ENCODE results near the gene ORMDL3. TPM values are rescaled to one million over a fixed set of nuclear protein-coding genes. Genes with fewer than 3 reads are reported as not detected.
"Not testable (repeated sequence)": the region's sequence is repeated elsewhere in the genome, so short reads cannot be mapped to it uniquely, and the experiment has no call there.

ORMDL3 gene
- polyA plus RNA-seq, 4 donors = 84.0 to 115 (median 96.1) TPM

DNA sequence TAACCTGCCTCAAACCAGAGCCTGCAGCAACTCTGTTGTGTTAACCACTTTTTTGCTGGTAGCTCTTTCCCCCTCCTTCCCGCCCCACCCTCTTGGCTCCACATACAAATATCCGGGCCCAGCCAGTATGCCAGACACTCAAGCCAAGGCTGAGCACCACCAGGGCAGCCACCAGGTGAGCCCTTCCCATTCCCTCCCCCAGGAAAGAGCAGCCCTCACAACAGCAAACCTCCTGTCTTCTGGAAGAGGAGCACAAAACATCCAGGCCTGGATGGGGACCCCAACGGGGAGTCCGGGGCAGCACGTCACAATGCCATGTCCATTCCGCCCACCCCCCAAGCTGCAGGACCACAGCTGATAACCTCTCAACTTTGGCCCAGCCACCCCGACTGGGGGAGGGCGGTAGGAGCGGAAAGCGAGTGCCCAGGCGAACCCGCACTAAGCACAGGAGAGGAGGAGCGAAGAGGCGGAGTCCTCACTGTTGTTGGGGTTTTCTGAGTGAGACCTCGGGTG, 757 bp downstream of the ORMDL3 start:
- no peak for DNase-seq (ENCODE audit: low read depth in 4 of 4, low spot score in 2 of 4)

DNA sequence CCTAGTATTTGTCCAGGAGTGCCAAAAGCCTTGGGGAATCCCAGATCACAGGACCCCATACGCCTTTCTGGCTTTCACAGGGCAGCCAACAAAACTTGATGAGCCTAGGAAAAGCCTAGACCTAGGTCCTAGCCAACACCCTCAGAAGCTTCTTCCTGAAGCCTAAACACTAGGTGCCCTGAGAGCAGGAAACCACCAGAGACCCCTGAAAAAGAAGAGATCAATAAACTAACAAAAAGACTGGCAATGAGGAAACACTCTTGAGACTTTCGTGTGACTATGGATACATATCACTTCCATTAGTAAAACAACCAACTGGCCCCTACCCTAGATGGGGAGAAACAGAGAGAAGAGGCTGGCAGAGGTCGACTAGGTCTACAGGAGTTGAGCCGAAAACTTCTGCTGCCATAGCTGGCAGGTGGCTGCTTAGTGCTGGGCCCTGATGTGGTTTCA, 1.2 kb downstream of the ORMDL3 start:
- no peak for DNase-seq (ENCODE audit: low read depth in 4 of 4, low spot score in 2 of 4)

DNA sequence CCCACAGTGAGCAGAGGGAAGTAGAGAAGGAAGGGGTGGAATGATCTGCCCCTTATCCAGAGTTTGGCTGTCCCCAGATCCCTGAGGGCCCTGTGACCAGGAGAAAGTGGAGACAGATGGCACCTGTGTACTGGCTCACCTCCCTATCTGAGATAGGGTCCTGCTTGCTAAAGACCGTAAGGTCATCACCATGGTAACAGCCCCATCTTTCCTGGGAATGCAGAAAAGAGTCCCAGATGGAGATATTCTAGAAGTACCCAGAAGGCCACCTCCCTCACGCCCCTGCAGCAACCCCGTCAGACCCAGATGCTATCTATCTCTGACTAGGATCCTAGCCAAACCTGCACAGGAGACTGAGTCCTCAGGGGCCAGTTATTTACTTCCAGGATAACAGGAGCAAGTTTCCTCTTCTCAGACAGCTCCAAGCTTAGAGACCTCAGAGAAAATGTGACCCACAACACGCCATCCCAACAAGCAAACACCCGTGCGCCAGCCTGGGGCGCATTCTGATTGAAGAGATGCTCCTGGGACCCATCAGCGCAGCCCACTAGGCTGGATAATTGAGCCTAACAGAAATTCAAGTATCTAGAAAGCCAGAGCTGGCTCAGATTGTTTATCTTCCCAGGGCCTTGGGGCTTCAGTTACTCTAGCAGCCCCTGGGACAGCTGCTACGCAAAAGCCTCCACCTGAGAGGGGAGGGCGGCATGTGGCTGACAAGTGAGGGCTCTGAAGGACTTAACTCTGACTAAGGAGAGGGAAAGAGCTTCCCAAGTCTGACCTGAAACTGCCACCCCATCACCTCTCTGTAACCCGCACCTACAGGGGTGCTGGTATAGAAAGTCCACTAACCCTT, 1.9 kb downstream of the ORMDL3 start:
- DNase-seq (ENCODE audit: low read depth in 4 of 4, low spot score in 2 of 4) = no peak

DNA sequence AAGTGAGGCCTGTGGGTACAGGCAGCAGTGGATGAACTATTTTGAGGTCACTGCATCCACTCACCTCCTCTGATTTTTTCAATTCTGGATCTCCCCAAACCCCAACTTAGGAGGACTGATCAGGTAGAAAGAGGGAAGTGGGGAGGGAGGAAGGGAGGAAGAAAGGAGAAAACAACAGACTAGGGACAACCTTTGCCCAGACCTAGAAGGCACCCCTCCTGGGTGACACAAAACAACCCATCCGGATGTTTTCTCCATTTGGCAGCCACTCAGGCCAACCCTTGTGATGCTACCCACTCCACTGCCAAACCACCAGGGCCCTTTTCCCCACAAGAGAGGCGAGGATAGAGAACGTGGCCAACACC, 2.7 kb downstream of the ORMDL3 start:
- no peak for DNase-seq (ENCODE audit: low read depth in 4 of 4, low spot score in 2 of 4)

DNA sequence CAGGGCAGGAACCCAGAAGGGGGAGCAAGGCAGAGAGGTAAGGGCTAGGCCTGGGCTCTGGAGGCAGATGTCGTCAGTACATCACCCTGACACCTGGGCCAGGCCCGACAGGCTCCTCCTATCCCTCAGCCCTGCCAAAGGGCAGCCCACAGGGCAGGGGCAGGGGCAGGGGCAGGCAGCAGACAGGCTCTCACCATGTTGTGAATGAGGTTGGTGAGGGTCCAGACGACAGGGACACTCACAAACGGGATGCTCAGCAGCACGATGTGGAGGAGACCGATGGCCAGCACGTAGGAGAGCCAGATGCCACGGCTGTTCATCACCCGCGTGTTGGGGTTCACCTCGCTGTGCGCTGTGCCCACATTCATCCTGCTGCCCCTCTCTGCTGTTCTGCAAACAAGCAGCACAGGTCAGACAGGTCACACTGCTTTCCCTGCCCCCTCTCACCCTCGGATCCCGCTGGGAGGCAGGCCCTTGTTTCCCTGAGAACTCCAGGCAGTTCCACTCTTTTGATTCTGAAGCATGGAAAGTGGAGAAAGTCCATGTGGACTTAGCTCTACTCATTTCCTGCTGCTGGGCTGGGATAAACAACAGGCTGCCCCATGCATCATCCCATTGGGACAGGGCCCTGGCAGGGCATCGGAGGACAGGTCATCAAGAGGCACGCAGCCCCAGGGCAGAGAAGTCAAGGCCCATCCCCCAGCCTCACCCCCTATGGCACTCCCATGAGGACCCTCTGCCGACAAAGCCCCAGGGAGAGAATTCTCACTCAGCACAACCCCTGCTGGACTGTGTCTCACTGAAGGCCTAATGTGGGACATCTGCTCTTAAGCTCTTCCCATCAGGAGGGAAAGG, 3.3 kb downstream of the ORMDL3 start:
- DNase-seq (ENCODE audit: low read depth in 4 of 4, low spot score in 2 of 4) = no peak

DNA sequence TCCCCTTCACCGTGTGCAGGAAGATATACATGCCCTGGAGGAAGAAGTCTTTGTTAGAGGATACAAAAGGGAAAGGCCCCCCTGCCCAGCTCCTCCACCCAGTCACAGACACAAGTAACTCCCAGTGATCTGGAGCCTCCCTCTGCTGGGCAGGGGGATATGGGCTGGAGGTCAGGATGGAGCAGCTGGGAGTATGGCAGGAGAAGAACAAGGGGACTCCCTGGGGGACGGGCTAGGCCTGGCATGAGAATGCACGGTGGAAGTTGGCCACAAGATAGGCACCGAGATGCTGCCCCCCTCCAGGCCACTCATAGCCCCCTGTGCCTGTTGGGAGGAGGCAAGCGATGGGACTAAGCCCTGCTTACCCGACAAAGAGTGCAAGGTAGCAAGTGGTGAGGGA, 4.2 kb downstream of the ORMDL3 start:
- DNase-seq (ENCODE audit: low read depth in 4 of 4, low spot score in 2 of 4) = no peak

DNA sequence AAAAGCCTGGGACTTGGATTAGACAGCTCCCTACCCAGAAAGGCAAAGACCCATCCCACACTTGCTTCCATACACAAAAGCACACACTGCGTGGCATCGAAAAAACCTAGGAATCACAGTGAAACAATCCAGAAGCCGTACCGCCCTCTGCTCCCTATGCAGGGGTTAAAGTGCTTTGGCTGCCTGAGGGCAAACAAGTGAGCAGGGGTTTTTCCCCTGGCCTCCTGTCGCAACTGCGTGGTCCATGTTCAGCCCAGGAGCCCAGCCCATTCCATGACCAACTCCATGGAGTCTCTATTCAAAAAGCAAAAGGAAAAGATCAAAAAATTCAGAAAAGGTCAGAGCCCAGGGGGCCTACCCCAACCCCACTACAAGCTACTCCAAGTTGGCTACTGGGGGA, 5.4 kb downstream of the ORMDL3 start:
- no peak for DNase-seq (ENCODE audit: low read depth in 4 of 4, low spot score in 2 of 4)

DNA sequence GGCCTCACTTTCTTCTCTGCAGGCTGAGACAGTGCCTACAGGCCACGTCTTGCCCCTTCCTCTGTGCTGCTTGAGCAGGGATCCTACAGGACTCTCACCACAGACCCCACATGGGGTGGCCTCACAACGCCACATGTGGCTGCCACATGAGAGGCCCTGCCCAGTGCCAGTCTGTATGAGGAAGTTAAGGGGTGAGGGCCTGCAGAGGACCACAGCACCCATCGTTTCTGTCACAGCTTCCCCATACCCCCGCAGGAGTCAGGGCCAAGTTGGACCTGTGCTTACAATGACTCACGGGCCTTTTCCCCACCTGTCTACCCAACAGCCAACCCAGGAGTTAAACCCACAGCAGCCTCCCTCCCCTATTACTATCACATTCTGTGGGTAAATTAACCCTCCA, 6.1 kb downstream of the ORMDL3 start:
- DNase-seq (ENCODE audit: low read depth in 4 of 4, low spot score in 2 of 4) = no peak

DNA sequence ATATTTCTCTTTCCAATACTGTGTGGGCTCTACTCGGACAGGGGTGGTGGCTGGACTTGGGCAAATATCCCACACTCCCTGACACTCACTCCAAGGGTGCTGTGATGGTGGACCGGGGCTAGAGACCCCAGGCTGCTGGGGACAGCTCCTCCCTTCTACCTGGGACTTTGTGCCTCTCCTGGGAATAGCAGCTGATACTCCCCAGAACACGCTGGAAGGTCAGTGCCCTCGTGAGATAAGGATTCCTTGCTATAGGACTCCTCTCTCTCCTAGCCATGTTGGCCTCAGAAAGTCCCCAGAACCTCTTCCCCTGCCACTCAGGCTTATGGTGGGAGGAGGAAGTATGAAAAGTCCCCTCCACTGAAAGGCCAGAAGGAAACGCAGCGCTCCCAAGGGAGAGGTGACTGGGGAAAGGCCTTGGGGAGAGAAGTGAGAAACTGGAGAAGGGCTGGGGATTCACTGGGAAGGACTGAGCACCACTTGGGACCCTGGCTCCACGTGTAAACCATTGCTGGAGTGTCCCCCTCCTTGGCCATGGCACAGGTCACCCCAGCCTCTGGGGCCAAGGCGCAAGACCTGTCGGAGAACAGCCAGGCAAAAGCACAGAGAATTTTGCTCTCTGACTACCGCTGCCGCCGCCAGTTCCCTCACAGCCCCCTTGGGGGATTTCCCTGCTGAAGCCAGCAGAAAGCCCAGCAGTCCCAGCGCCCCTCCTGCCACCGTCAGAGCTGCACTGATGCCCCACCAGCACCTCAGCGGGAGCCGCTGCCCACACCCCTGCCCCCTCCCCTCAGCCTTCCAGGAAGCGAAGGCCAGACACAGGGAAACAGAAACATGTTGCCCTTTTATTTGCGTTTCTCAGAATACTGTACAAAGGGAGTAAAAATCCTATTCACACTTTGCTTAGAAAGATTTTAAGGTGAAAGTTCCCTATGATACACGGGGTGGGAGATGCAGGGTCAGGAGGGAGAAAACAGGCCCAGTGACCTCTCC, 6.9 kb downstream of the ORMDL3 start:
- no peak for DNase-seq (ENCODE audit: low read depth in 4 of 4, low spot score in 2 of 4)

DNA sequence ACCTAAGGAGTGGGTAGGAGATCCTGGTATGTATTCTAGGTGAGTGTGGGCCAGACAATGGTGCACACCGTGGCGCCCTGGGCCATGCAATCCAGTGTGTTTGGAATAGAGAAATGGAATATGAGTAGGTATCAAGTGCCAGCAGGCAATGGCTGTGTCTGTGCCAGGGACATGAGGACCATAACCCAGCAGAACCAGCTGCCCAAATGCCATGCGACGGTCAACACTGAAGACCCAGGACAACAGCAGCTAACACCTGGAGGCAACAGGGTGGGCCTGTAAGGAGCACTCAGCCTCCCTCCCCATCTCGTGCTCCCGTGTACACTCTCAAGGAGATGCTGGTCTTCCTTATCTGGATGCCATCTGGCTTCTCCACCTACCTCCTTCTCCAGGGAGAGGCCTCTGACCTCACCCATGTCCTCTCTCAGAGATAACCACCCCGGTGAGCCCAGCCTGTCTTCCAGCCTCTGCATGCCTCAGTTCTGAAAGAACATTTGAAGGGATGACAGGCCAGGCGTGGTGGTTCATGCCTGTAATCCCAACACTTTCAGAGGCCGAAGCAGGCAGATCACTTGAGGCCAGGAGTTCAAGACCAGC, 8.2 kb downstream of the ORMDL3 start:
- DNase-seq (ENCODE audit: low read depth in 4 of 4, low spot score in 2 of 4) = no peak

DNA sequence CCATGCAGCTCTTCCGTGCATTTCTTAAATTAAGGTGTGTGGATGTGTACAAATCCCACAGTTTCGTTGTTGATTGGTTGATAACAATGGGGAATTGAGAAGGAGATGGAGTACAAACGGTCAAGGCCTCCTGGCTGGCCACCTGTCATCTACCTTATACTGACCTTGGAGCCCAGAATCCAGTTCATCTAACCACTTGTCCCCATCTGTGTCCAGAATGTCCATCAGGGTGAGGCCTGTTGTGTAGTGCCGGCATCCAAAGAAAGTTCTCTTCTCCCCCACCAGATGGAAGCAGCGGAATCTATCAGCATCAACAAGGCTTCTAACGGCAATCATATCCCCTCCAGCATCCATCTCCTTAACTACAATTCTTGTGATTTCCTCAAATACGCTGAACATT, 10.5 kb downstream of the ORMDL3 start:
- DNase-seq (ENCODE audit: low read depth in 4 of 4, low spot score in 2 of 4) = no peak

DNA sequence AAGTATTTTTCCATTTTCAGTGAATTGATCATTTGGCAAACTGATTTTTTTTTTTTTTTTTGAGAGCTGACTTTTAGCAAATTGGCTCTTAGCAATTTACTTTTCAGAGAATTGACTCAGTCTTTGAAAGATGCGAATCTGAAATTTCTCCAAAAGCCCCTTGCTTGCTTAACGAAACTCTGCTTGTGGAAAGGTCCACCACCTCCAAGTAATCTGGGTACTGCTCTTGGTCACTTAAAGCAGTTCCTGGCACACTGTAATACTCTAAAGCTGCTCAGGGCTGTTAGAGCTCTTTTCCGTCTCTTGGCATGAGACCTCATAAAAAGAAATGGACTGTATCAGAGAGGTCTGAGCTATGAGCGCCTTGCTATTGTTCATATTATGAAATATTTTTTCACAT, 11.8 kb downstream of the ORMDL3 start:
- no peak for DNase-seq (ENCODE audit: low read depth in 4 of 4, low spot score in 2 of 4)

DNA sequence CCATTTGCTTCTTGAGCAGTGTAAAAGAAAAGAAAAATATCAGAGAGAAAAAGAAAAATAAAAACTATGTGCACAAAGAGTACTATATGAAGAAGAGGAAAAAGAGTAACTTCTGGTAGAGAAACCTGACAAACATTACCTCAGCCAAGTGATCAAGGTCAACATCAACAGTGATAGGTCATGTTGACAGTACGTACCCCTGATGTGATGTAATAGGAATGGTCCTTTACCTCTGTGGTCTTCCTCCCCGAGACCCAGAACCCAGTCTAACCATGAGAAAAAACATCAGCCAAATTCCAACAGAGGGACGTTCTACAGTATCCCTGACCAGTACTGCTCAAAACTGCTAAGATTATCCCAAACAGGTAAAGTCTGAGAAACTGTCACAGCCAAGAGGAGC, 13.4 kb downstream of the ORMDL3 start:
- no peak for DNase-seq (ENCODE audit: low read depth in 4 of 4, low spot score in 2 of 4)

DNA sequence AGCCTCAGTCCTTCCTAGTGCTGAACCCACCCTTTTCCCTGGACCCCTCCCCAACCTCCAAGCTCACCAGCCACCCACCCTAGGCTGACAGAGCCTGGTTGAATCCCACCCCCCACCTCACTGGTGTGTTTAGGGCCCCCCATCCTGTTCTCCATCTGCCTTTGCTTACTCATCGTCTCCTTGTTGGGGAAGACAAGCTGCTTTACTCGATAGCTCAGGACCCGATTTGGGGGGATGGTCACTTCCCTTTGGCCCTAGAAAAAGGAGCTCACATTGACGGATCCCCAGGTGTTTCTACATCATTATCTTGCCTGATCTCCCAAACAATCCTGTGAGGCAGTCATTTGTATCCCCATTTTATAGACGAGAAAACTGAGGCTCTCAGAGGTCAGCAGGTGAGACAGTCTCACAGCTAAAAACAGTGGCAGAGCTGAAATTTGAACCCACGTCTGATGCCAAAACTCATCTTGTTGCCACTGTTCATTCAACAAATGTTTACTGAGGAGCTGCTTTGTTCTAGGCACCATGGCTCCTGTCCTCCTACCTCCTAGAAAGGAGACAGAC, 18.5 kb downstream of the ORMDL3 start:
- DNase-seq (ENCODE audit: low read depth in 4 of 4, low spot score in 2 of 4) = no peak

DNA sequence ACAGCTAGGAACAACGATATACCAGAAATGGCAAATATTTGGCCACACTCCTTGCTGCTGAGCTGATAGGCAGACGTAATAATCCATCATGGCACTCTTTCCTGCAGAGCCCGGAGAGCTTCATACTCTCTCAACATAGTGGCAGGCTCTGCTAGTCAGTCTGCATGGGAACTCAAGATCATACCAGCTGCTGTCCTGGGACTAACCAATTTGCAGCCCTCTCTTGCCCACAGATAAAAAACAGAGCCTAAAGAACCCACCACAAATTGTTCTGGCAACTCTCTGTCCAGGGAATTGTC, 22.5 kb downstream of the ORMDL3 start:
- no peak for DNase-seq (ENCODE audit: low read depth in 4 of 4, low spot score in 2 of 4)

DNA sequence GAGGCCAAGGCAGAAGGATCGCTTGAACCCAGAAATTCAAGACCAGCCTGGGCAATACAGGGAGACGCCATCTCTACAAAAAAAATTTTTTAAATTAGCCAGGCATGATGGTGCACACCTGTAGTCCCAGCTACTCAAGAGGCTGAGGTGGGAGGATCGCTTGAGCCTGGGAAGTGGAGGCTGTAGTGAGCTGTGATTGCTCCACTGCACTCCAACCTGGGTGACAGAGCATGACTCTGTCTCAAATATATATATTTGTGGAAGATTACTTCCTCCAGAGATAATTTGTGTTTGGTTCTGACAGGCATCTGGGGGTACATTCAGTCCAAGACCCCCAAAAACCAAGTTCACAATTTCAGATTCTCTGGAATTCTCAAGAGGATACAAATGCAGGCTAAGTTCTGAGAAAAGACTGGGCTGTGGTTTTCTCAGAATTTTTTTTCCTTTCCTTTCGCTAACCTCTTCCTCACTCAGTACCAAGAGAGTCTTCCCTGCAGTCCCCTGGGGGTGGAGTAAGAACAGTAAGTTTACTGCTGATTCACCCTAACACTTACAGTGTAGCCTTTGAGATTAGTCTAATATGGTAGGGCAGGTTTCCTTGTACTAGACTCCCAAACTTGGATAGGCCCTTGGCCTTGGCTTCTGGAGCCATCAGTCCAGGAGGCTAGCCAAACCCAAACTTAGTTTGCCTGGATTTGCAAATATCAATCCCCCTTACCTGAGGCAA, 24.1 kb downstream of the ORMDL3 start:
- no peak for DNase-seq (ENCODE audit: low read depth in 4 of 4, low spot score in 2 of 4)

DNA sequence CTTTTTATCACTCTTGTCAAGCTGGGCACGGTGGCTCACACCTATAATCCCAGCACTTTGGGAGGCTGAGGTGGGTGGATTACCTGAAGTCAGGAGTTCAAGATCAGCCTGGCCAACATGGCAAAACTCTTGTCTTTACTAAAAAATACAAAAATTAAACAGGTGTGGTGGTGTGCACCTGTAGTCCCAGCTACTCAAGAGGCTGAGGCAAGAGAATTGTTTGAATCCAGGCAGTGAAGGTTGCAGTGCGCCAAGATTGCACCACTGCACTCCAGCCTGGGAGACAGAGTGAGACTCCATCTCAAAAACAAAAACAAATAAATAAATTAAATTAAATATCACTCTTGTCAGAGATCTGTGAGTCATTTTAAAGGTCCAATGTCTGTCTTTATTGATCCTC, 25.4 kb downstream of the ORMDL3 start:
- not testable (repeated sequence) for DNase-seq (ENCODE audit: low read depth in 4 of 4, low spot score in 2 of 4)

DNA sequence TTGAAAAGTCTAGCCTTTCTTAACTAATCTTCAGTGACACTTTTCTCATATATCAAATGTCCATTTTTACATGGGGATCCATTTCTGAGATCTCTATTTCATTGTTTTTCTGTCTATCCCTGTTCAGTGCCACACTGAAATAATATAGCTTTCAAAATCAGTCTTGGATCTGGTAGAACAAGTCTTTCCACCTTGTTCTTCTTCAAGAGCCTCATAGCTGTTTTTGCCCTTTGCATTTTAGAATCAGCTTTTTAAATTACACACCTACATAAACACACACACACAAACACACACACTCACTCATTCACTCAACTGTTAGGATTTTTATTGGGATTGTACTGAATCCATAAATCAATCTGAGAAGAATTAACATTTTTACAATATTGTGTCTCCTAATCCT, 28.2 kb downstream of the ORMDL3 start:
- DNase-seq (ENCODE audit: low read depth in 4 of 4, low spot score in 2 of 4) = no peak

DNA sequence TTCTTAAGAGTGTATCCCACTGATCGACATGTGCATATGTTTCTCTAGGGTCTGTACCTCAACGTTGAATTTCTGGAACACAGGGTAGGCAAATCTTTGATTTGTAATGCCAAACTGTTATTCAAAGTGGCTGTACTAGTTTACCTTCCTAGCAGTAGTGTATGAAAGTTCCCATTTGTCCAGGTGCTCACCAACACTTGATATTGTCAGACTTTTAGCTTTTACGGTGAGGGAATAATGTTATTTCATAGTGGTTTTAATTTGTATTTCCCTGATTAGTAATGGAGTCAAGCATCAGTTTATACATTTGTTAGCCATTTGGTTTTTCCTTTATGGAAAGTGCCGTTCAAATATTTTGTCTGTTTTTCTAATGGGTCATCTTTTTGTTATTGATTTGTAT, 29.3 kb downstream of the ORMDL3 start:
- DNase-seq (ENCODE audit: low read depth in 4 of 4, low spot score in 2 of 4) = no peak

All from left renal cortex interstitium (tissue), 4 donors.